Measurements from ENCODE around the gene PCDH10.

- TF ChIP-seq CTCF (IDR thresholded peaks at IDR 0.05; ENCODE audit: low read depth, low read length, poor library complexity, severe bottlenecking) (no peak), EZH2phosphoT487 (IDR thresholded peaks at IDR 0.05; ENCODE audit: borderline replicate concordance, low read length) (no peak)
These were observed 37.8 kb downstream of the PCDH10 start for GRCh38 chr4:133186845-133187244.
